Fibroblast of lung (primary cell): ENCODE data around the gene SPACA9. TPM values are rescaled to one million over a fixed set of nuclear protein-coding genes. Genes with fewer than 3 reads are reported as not detected.

Experiments used
- DNase-seq, 2 donors: peaks; one replicate each; pipeline versions ENCODE4 v3.0.0 to v3.0.0-alpha.2; 2010; ENCODE audit warnings: low read depth in 2 of 2
- H2AFZ ChIP-seq: 2 replicates; pipeline ENCODE4 v1.5.1; 2012; ENCODE audit warnings: low read length, control low read depth, inconsistent platforms
- H3K27ac ChIP-seq: 2 replicates; pipeline ENCODE4 v1.5.1; 2011; ENCODE audit warnings: low read length, control low read depth; ENCODE audit not compliant: insufficient read depth
- H3K27me3 ChIP-seq: 2 replicates; pipeline ENCODE4 v1.5.1; 2011; ENCODE audit warnings: mild to moderate bottlenecking, low read length; ENCODE audit not compliant: control insufficient read depth, insufficient read depth
- H3K36me3 ChIP-seq: 2 replicates; pipeline ENCODE4 v1.5.1; 2011; ENCODE audit warnings: low read length; ENCODE audit not compliant: control insufficient read depth, insufficient read depth
- H3K4me1 ChIP-seq: 2 replicates; pipeline ENCODE4 v1.5.1; 2011; ENCODE audit warnings: low read length; ENCODE audit not compliant: control insufficient read depth, insufficient read depth; ENCODE audit errors: extremely low read depth
- H3K4me2 ChIP-seq: 2 replicates; pipeline ENCODE4 v1.5.1; 2011; ENCODE audit warnings: low read length, control low read depth; ENCODE audit not compliant: insufficient read depth; ENCODE audit errors: extremely low read depth
- H3K4me3 ChIP-seq, 4 experiments: fragments of 200-600 bp in 1 of 4; sonication (generic) in 1 of 4; replicated peaks in 1 of 4; 2 replicates each; pipeline ENCODE4 v1.5.1; 2011 to 2016; ENCODE audit warnings: low read length in 4 of 4, low read depth in 3 of 4, mild to moderate bottlenecking in 3 of 4, control low read depth in 2 of 4, inconsistent platforms in 1 of 4, mixed read lengths in 1 of 4; ENCODE audit not compliant: insufficient read depth in 1 of 4; ENCODE audit errors: control extremely low read depth in 1 of 4
- H3K79me2 ChIP-seq: 2 replicates; pipeline ENCODE4 v1.5.1; 2012; ENCODE audit warnings: mild to moderate bottlenecking, low read length, inconsistent platforms; ENCODE audit not compliant: control insufficient read depth, insufficient read depth
- H3K9ac ChIP-seq: 2 replicates; pipeline ENCODE4 v1.5.1; 2011; ENCODE audit warnings: mild to moderate bottlenecking, low read length, control low read depth; ENCODE audit not compliant: insufficient read depth
- H3K9me3 ChIP-seq: 2 replicates; pipeline ENCODE4 v1.5.1; 2012; ENCODE audit warnings: low read depth, low read length; ENCODE audit not compliant: control insufficient read depth, insufficient read depth
- H4K20me1 ChIP-seq: 2 replicates; pipeline ENCODE4 v1.5.1; 2011; ENCODE audit warnings: low read length; ENCODE audit not compliant: control insufficient read depth, insufficient read depth; ENCODE audit errors: extremely low read depth
- EZH2 ChIP-seq: IDR thresholded peaks from 2 replicates; pipeline ENCODE4 v1.5.1; 2012; ENCODE audit warnings: low read length, control low read depth, mild to moderate bottlenecking; ENCODE audit errors: missing control alignments
- polyA plus RNA-seq, 2 donors: library from polyadenylated mRNA; depleted of rRNA in 1 of 2; stranded (reverse) in 1 of 2; unstranded in 1 of 2; fragments of >200 nt; gene quantifications; 2 replicates each; pipeline ENCODE4 v1.2.1, GENCODE V29; 2011 to 2012; ENCODE audit warnings: missing spikeins in 1 of 2
- total RNA-seq: library from RNA; depleted of rRNA; stranded (reverse); fragments of >200 nt; gene quantifications from 2 replicates; pipeline ENCODE4 v1.2.1, GENCODE V29; 2014
- TF ChIP-seq, protein P1 (sequence below), 2 donors: IDR thresholded peaks in 1 of 2; conservative IDR thresholded peaks in 1 of 2; 1 replicate in 1 of 2; 2 replicates in 1 of 2; pipeline ENCODE4 v1.5.1; 2011 to 2012; ENCODE audit warnings: low read length in 2 of 2, control low read depth in 1 of 2, inconsistent platforms in 1 of 2, low read depth in 1 of 2, mild to moderate bottlenecking in 1 of 2

The SPACA9 gene
- total and polyA plus RNA-seq, 2 donors (not counting 1 experiment from before 2014, with no cell fraction given) = 4.3 to 4.4 TPM

DNA sequence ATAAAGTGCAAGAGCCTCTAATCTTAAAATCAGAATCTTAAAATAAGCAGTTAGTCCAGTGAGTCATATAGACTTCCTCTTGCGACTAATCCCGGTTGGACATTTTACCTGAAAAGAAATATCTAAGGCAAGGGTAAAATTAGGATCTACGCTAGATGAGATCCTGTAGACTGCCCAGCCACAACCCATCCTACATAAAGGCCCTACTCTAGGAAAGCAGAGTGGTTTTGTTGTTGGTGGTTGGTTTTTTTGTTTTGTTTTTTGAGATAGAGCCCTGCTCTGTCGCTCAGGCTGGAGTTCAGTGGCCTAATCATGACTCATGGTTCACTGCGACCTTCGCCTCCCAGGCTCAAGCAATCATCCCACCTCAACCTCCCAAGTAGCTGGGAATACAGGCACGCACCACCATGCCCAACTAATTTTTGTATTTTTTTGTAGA is 58.8 kb downstream of the SPACA9 start:
- H3K4me2 ChIP-seq = no peak overlapping the region
- no peak overlapping the region for H3K4me3 ChIP-seq
- no peak overlapping the region for H2AFZ ChIP-seq
- H3K4me1 ChIP-seq = no peaks in the 10 kb centered on the region
- no peaks in the 10 kb centered on the region for H3K36me3 ChIP-seq
- no peaks in the 10 kb centered on the region for H4K20me1 ChIP-seq
- peak in 1 of 2 donors; percentile 9 for DNase-seq
- no peak overlapping the region for H3K9ac ChIP-seq
- TF ChIP-seq EZH2 = no peak
- TF ChIP-seq, protein P1, sequence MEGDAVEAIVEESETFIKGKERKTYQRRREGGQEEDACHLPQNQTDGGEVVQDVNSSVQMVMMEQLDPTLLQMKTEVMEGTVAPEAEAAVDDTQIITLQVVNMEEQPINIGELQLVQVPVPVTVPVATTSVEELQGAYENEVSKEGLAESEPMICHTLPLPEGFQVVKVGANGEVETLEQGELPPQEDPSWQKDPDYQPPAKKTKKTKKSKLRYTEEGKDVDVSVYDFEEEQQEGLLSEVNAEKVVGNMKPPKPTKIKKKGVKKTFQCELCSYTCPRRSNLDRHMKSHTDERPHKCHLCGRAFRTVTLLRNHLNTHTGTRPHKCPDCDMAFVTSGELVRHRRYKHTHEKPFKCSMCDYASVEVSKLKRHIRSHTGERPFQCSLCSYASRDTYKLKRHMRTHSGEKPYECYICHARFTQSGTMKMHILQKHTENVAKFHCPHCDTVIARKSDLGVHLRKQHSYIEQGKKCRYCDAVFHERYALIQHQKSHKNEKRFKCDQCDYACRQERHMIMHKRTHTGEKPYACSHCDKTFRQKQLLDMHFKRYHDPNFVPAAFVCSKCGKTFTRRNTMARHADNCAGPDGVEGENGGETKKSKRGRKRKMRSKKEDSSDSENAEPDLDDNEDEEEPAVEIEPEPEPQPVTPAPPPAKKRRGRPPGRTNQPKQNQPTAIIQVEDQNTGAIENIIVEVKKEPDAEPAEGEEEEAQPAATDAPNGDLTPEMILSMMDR (conservative IDR thresholded peaks at IDR 0.05 in 1 of 2, IDR thresholded peaks at IDR 0.05 in 1 of 2; ENCODE audit: low read depth in 1 of 2, low read length in 2 of 2) = no peak
- no peaks in the 10 kb centered on the region for H3K9me3 ChIP-seq
- no peak overlapping the region for H3K27ac ChIP-seq
- no peaks in the 10 kb centered on the region for H3K27me3 ChIP-seq
- peaks cover 52% of the 10 kb centered on the region for H3K79me2 ChIP-seq

DNA sequence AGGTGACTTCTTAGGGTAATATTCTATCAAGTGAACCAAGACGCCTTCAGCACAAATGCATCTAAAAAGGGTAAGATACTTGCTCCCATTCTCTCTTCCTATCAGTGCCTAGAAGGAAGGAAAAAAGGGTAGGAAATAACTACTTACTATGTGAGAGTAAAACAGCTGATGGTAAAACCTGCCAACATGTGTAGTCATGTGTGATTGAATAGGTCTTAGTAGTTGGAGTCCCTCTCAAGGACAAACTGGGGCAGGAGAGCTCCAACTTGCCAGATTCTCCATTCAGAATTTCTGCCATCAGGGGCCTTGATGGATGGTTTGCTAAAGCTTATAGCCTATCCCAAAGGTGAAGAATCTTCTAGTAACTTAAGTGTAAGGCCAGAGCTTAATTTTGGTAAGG is 60.5 kb downstream of the SPACA9 start:
- H3K9me3 ChIP-seq = no peaks in the 10 kb centered on the region
- H4K20me1 ChIP-seq = no peaks in the 10 kb centered on the region
- peaks cover 68% of the 10 kb centered on the region for H3K79me2 ChIP-seq
- no peaks in the 10 kb centered on the region for H3K4me1 ChIP-seq
- no peaks in the 10 kb centered on the region for H3K27me3 ChIP-seq
- H3K4me2 ChIP-seq = no peak overlapping the region
- no peaks in the 10 kb centered on the region for H3K36me3 ChIP-seq
- no peak overlapping the region for H3K27ac ChIP-seq
- H3K4me3 ChIP-seq = no peak overlapping the region
- no peak overlapping the region for H3K9ac ChIP-seq
- TF ChIP-seq, protein P1 (conservative IDR thresholded peaks at IDR 0.05 in 1 of 2, IDR thresholded peaks at IDR 0.05 in 1 of 2; ENCODE audit: low read depth in 1 of 2, low read length in 2 of 2) = no peak
- TF ChIP-seq EZH2 = no peak
- no peak overlapping the region for H2AFZ ChIP-seq
- no peak for DNase-seq

Other genes with a start within 250 kb of the SPACA9 start
- 9.5 and 10.1 TPM in 2 replicates for gene DDX31, start 208.9 kb upstream of the SPACA9 start, total RNA-seq
- 10.8 and 13.1 TPM in 2 replicates for gene DDX31, start 208.9 kb upstream of the SPACA9 start, polyA plus RNA-seq
- gene GTF3C4, start 208.4 kb upstream of the SPACA9 start, total RNA-seq = 10.8 and 11.4 TPM in 2 replicates
- gene GTF3C4, start 208.4 kb upstream of the SPACA9 start, polyA plus RNA-seq = 6.8 and 7.0 TPM in 2 replicates
- gene AK8, start 614 bp upstream of the SPACA9 start, total RNA-seq = 0.17 and 0.26 TPM in 2 replicates
- 0.25 and 0.50 TPM in 2 replicates for gene AK8, start 614 bp upstream of the SPACA9 start, polyA plus RNA-seq
- gene TSC1, start 65.7 kb downstream of the SPACA9 start, total RNA-seq = 32.1 and 41.5 TPM in 2 replicates
- 43.4 and 48.0 TPM in 2 replicates for gene TSC1, start 65.7 kb downstream of the SPACA9 start, polyA plus RNA-seq
- under 0.01 TPM in 1 of 2 replicates, not detected in the other for gene GFI1B, start 99.8 kb downstream of the SPACA9 start, total RNA-seq
- 0.02 and 0.06 TPM in 2 replicates for gene GFI1B, start 99.8 kb downstream of the SPACA9 start, polyA plus RNA-seq
- 32.4 TPM in 2 replicates for gene GTF3C5, start 152.1 kb downstream of the SPACA9 start, total RNA-seq
- gene GTF3C5, start 152.1 kb downstream of the SPACA9 start, polyA plus RNA-seq = 32.2 and 44.1 TPM in 2 replicates
- gene CEL, start 183.1 kb downstream of the SPACA9 start, total RNA-seq = under 0.01 and 0.33 TPM in 2 replicates
- gene CEL, start 183.1 kb downstream of the SPACA9 start, polyA plus RNA-seq = 0.12 and 0.19 TPM in 2 replicates
- gene RALGDS, start 242.3 kb downstream of the SPACA9 start, total RNA-seq = 16.2 and 23.6 TPM in 2 replicates
- 16.6 and 22.4 TPM in 2 replicates for gene RALGDS, start 242.3 kb downstream of the SPACA9 start, polyA plus RNA-seq